GM12875 (cell line): ENCODE data around the gene PHACTR2.

Source experiments
- H3K4me3 ChIP-seq: one replicate; pipeline ENCODE4 v1.5.1; 2011; ENCODE audit warnings: low read depth, low read length, control low read depth
- TF ChIP-seq, protein P1 (sequence below): IDR thresholded peaks from 2 replicates; pipeline ENCODE4 v1.5.1; 2011; ENCODE audit warnings: low read depth, mild to moderate bottlenecking, control low read depth, inconsistent platforms, low read length, moderate library complexity, borderline replicate concordance; ENCODE audit not compliant: insufficient read depth

PHACTR2 gene

GRCh38 chr6:143766185-143766553, 88.4 kb downstream of the PHACTR2 start:
- H3K4me3 ChIP-seq: no peak overlapping the region
- TF ChIP-seq, protein P1, sequence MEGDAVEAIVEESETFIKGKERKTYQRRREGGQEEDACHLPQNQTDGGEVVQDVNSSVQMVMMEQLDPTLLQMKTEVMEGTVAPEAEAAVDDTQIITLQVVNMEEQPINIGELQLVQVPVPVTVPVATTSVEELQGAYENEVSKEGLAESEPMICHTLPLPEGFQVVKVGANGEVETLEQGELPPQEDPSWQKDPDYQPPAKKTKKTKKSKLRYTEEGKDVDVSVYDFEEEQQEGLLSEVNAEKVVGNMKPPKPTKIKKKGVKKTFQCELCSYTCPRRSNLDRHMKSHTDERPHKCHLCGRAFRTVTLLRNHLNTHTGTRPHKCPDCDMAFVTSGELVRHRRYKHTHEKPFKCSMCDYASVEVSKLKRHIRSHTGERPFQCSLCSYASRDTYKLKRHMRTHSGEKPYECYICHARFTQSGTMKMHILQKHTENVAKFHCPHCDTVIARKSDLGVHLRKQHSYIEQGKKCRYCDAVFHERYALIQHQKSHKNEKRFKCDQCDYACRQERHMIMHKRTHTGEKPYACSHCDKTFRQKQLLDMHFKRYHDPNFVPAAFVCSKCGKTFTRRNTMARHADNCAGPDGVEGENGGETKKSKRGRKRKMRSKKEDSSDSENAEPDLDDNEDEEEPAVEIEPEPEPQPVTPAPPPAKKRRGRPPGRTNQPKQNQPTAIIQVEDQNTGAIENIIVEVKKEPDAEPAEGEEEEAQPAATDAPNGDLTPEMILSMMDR: no peak

DNA sequence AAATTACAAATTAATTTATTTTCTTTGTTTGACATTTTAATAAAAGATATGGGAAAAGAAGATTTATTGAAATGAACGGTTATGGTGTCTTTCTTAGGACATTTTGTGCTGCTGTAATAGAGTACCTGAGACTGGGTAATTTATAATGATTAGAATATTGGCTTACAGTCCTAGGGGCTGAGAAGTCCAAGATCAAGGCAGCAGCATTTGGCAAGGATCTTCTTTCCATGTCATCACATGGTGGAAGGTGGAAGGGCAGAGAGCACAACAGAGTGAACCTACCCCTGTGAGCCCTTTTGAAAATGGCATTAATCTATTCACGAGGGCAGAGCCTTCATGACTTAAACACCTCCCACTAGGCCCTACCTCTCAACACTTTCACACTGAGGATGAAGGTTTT, 89.7 kb downstream of the PHACTR2 start:
- H3K4me3 ChIP-seq: no peak overlapping the region
- TF ChIP-seq, protein P1: no peak

DNA sequence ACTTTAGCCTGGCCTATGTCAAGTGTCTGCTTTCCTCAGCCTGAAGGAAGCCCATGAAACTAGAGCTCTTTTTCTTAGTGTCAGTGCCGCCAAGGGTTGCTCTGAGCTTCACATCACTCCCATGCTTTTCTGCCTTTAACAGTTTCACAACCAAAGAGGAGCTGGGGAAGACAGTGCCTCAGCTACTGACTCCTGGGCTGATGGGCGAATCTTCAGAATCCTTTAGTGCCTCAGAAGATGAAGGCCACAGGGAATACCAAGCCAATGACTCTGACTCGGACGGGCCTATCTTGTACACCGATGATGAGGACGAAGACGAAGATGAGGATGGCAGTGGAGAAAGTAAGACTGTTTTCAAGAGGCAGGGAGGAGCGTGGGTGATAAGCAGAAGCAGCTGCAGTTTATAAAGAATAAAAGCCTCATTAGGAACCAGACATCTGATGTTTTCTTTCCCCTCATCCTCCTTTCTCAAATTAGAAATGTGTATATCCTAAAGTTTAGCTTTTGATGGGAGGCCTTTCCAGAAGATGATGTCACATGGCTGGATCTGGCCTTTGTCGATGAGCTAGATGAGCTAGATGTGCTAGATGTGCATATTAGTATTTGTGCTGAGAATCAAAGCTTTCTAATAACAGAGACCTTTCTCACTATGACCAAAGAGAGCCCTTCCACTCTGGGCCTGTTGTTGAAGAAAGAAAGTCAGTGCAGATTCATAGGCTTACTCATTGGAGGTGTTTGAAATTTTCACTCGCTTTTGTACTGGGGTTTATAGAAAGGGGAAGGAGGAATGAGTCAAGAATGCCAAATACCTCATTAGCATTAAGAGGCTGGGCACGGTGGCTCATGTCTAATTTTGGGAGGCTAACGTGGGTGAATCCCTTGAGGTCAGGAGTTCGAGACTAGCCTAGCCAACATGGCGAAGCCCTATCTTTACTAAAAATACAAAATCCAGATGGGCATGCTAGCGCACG, 94.6 kb downstream of the PHACTR2 start:
- TF ChIP-seq, protein P1: no peak
- H3K4me3 ChIP-seq: no peak overlapping the region

- TF ChIP-seq, protein P1: no peak
These were observed 95.9 kb downstream of the PHACTR2 start for GRCh38 chr6:143773506-143774150.

GRCh38 chr6:143774347-143774746, 96.6 kb downstream of the PHACTR2 start:
- TF ChIP-seq, protein P1: no peak
- H3K4me3 ChIP-seq: no peak overlapping the region

More at GRCh38 chr6:143773506-143774150, 95.9 kb downstream of the PHACTR2 start:
- no peak overlapping the region for H3K4me3 ChIP-seq

- H3K4me3 ChIP-seq: no peak overlapping the region
- TF ChIP-seq, protein P1: no peak
These were observed 97.6 kb downstream of the PHACTR2 start for GRCh38 chr6:143775336-143775735.
